Naive thymus-derived CD4-positive, alpha-beta T cell (primary cell): ENCODE data around the gene C19orf44. TPM values are rescaled to one million over a fixed set of nuclear protein-coding genes. Genes with fewer than 3 reads are reported as not detected.
"Not testable (repeated sequence)": the region's sequence is repeated elsewhere in the genome, so short reads cannot be mapped to it uniquely, and the experiment has no call there.

Experiments used
- ATAC-seq: fragments of 150-1000 bp; cut with Tn5 transposase; 2 replicates; pipeline ENCODE4 v1.10.0; 2021; ENCODE audit warnings: mild to moderate bottlenecking, moderate library complexity
- CTCF ChIA-PET: fragments of 350-600 bp; sonication (Branson Sonifier 250); formaldehyde crosslinking; loops from one replicate; lab custom pipeline; 2021; ENCODE audit warnings: antibody characterized with exemption; lab: Charles Lee
- POLR2A ChIA-PET: fragments of 350-600 bp; sonication (Branson Sonifier 250); formaldehyde crosslinking; loops from one replicate; lab custom pipeline; 2021; ENCODE audit warnings: antibody characterized with exemption, inconsistent platforms; lab: Charles Lee
- DNase-seq, 9 donors: peaks; one replicate each; pipeline versions ENCODE4 v3.0.0 to v3.0.0-alpha.2; 2020 to 2022; ENCODE audit warnings: mixed read lengths in 1 of 9
- H3K27ac ChIP-seq: one replicate; pipeline ENCODE4 v1.7.0; 2013; ENCODE audit warnings: mild to moderate bottlenecking, low read depth, low read length, moderate library complexity
- H3K27me3 ChIP-seq, 2 donors: one replicate each; pipeline ENCODE4 v1.7.0; 2013; ENCODE audit warnings: low read length in 2 of 2, mild to moderate bottlenecking in 2 of 2, moderate library complexity in 2 of 2; ENCODE audit not compliant: control insufficient read depth in 2 of 2, insufficient read depth in 2 of 2
- H3K36me3 ChIP-seq, 3 experiments: 1 replicate in 2 of 3; 2 replicates in 1 of 3; pipeline ENCODE4 v1.7.0; 2013; ENCODE audit warnings: low read length in 3 of 3, mild to moderate bottlenecking in 3 of 3, moderate library complexity in 1 of 3; ENCODE audit not compliant: insufficient read depth in 3 of 3, control insufficient read depth in 2 of 3
- H3K4me1 ChIP-seq, 2 donors: one replicate each; pipeline ENCODE4 v1.7.0; 2013; ENCODE audit warnings: low read length in 2 of 2, mild to moderate bottlenecking in 2 of 2, moderate library complexity in 1 of 2; ENCODE audit not compliant: control insufficient read depth in 2 of 2, insufficient read depth in 2 of 2
- H3K4me3 ChIP-seq: 2 replicates; pipeline ENCODE4 v1.7.0; 2013; ENCODE audit warnings: mild to moderate bottlenecking, low read length
- H3K9me3 ChIP-seq, 3 experiments: 1 replicate in 2 of 3; 2 replicates in 1 of 3; pipeline ENCODE4 v1.7.0; 2013; ENCODE audit warnings: low read length in 3 of 3; ENCODE audit not compliant: control insufficient read depth in 2 of 3
- H3K27ac Mint-ChIP-seq, 9 donors: one replicate each; pipeline ENCODE4 v1.8.0; 2020 to 2022; ENCODE audit warnings: mixed read lengths in 9 of 9, mild to moderate bottlenecking in 8 of 9, moderate library complexity in 5 of 9, inconsistent platforms in 2 of 9
- H3K27me3 Mint-ChIP-seq, 5 donors: one replicate each; pipeline ENCODE4 v1.8.0; 2021 to 2022; ENCODE audit warnings: mixed read lengths in 5 of 5, mild to moderate bottlenecking in 1 of 5
- H3K36me3 Mint-ChIP-seq, 5 donors: one replicate each; pipeline ENCODE4 v1.8.0; 2020 to 2022; ENCODE audit warnings: mixed read lengths in 5 of 5, mild to moderate bottlenecking in 3 of 5, inconsistent platforms in 1 of 5
- H3K4me1 Mint-ChIP-seq, 7 donors: one replicate each; pipeline ENCODE4 v1.8.0; 2020 to 2022; ENCODE audit warnings: mixed read lengths in 7 of 7, mild to moderate bottlenecking in 3 of 7, inconsistent platforms in 1 of 7
- H3K4me3 Mint-ChIP-seq, 10 donors: one replicate each; pipeline ENCODE4 v1.8.0; 2020 to 2022; ENCODE audit warnings: mild to moderate bottlenecking in 10 of 10, mixed read lengths in 10 of 10, moderate library complexity in 6 of 10, inconsistent platforms in 2 of 10
- H3K9me3 Mint-ChIP-seq, 11 donors: one replicate each; pipeline ENCODE4 v1.8.0; 2020 to 2022; ENCODE audit warnings: mixed read lengths in 11 of 11, mild to moderate bottlenecking in 4 of 11, inconsistent platforms in 1 of 11, moderate library complexity in 1 of 11
- intact Hi-C, 2 donors: fragments of 100-400 bp; cut with micrococcal nuclease; formaldehyde crosslinking; loops; one replicate each; pipeline ENCODE4 v1.15.1; 2023
- polyA plus RNA-seq, 2 donors: library from polyadenylated mRNA; unstranded; fragments of 300-500 nt; fragmentation: Illumina TruSeq; gene quantifications; one replicate each; pipeline ENCODE4 v1.2.3, GENCODE V29; 2021
- total RNA-seq, 6 experiments: library from RNA in 5 of 6; stranded (reverse) in 5 of 6; gene quantifications; 1 replicate in 5 of 6; 2 replicates in 1 of 6; pipeline ENCODE4 v1.2.3 and lab custom pipeline; 2021 to 2026

Gene C19orf44
- total and polyA plus RNA-seq, 7 experiments from 2014 or later, result 1.3 to 6.0 (median 2.1) TPM

GRCh38 chr19:16482745-16483144, 13.4 kb upstream of the C19orf44 start:
- H3K27me3 ChIP-seq, result no peaks in the 10 kb centered on the region
- H3K27ac Mint-ChIP-seq, result no peak overlapping the region
- H3K9me3 Mint-ChIP-seq, result no peaks in the 10 kb centered on the region
- no peaks in the 10 kb centered on the region for H3K4me1 Mint-ChIP-seq
- H3K27ac ChIP-seq, result no peak overlapping the region
- no peaks in the 10 kb centered on the region for H3K27me3 Mint-ChIP-seq
- intact Hi-C loops, result no loop called here
- H3K36me3 Mint-ChIP-seq, result no peaks in the 10 kb centered on the region
- H3K36me3 ChIP-seq, result no peaks in the 10 kb centered on the region
- ChIA-PET POLR2A (no interaction called here), CTCF (no interaction called here)
- ATAC-seq (no peak), DNase-seq (no peak)
- H3K4me1 ChIP-seq, result no peaks in the 10 kb centered on the region
- no peak overlapping the region for H3K4me3 Mint-ChIP-seq
- no peak overlapping the region for H3K4me3 ChIP-seq
- no peaks in the 10 kb centered on the region for H3K9me3 ChIP-seq

- POLR2A ChIA-PET, H3K4me3 Mint-ChIP-seq, H3K36me3 Mint-ChIP-seq, H3K9me3 ChIP-seq, H3K4me1 Mint-ChIP-seq, H3K27me3 Mint-ChIP-seq, H3K27ac ChIP-seq, H3K4me1 ChIP-seq, H3K4me3 ChIP-seq, H3K27ac Mint-ChIP-seq, ATAC-seq, H3K27me3 ChIP-seq, H3K36me3 ChIP-seq, intact Hi-C loops, DNase-seq, H3K9me3 Mint-ChIP-seq: not testable (repeated sequence)
- CTCF ChIA-PET, result interaction anchor here (0.7 kb wide), 1 partner anchor 738 kb away, joined by 5 read pairs; no protein-coding TSS in a partner anchor
Measured at GRCh38 chr19:16486476-16486875, 9.7 kb upstream of the C19orf44 start.

GRCh38 chr19:16496613-16496983, 404 bp downstream of the C19orf44 start:
- intact Hi-C loops, result loop anchor here (1.0 to 10.0 kb wide), 11 partner anchors 24 to 1117 kb away; partner anchors contain the start of genes CHERP (in 2 of the 2), DDA1 (in 2 of the 2), MED26 (in 2 of the 2) and MRPL34 (in 2 of the 2)
- Histone ChIP-seq H3K4me1 (peaks cover 0 to 4% of the 10 kb centered on the region in 2 donors), H3K27me3 (no peaks in the 10 kb centered on the region), H3K9me3 (no peaks in the 10 kb centered on the region), H3K27ac (peak overlapping the region; percentile 72), H3K36me3 (no peaks in the 10 kb centered on the region), H3K4me3 (peak overlapping the region; percentile 90)
- CTCF ChIA-PET, result no interaction called here
- ATAC-seq (no peak), DNase-seq (no peak)
- H3K27ac Mint-ChIP-seq, result peak overlapping the region; percentile 74 to 98 (median 87)
- no peaks in the 10 kb centered on the region for H3K9me3 Mint-ChIP-seq
- H3K4me1 Mint-ChIP-seq, result peaks cover 10 to 23% (median 19%) of the 10 kb centered on the region in 7 donors
- POLR2A ChIA-PET, result interaction anchor here (0.6 to 1.7 kb wide), 5 partner anchors 26 to 902 kb away, joined by 3 to 6 read pairs (median 3); no protein-coding TSS in a partner anchor
- peaks cover 0 to 7% (median 5%) of the 10 kb centered on the region in 5 donors for H3K36me3 Mint-ChIP-seq
- no peaks in the 10 kb centered on the region for H3K27me3 Mint-ChIP-seq
- peak overlapping the region; percentile 86 to 98 (median 94) for H3K4me3 Mint-ChIP-seq

- ChIA-PET POLR2A (interaction anchor here (1.0 to 1.6 kb wide), 2 partner anchors 70 to 126 kb away, joined by 3 read pairs; no protein-coding TSS in a partner anchor), CTCF (no interaction called here)
- ATAC-seq (no peak), DNase-seq (no peak)
- H3K27me3 Mint-ChIP-seq, result no peaks in the 10 kb centered on the region
- H3K27ac Mint-ChIP-seq, result peak overlapping the region in 4 of 9 donors; percentile 8 to 91 (median 30)
- Histone ChIP-seq H3K27me3 (no peaks in the 10 kb centered on the region), H3K36me3 (no peaks in the 10 kb centered on the region), H3K27ac (peak overlapping the region; percentile 72), H3K9me3 (no peaks in the 10 kb centered on the region), H3K4me3 (no peak overlapping the region), H3K4me1 (peaks cover 0 to 4% of the 10 kb centered on the region in 2 donors)
- peaks cover 0 to 7% (median 5%) of the 10 kb centered on the region in 5 donors for H3K36me3 Mint-ChIP-seq
- no peaks in the 10 kb centered on the region for H3K9me3 Mint-ChIP-seq
- H3K4me3 Mint-ChIP-seq, result peak overlapping the region; percentile 40 to 98 (median 92)
- intact Hi-C loops, result loop anchor here (5.0 to 10.0 kb wide), 3 partner anchors 505 to 810 kb away; partner anchors contain the start of genes DDA1 (in 2 of the 2), MRPL34 (in 2 of the 2) and ABHD8 (in 1 of the 2)
- peaks cover 10 to 23% (median 19%) of the 10 kb centered on the region in 7 donors for H3K4me1 Mint-ChIP-seq
Measured at GRCh38 chr19:16497042-16497441, 848 bp downstream of the C19orf44 start.

GRCh38 chr19:16497837-16498236, 1.6 kb downstream of the C19orf44 start:
- intact Hi-C loops, result loop anchor here (5.0 to 10.0 kb wide), 3 partner anchors 504 to 809 kb away; partner anchors contain the start of genes DDA1 (in 2 of the 2), MRPL34 (in 2 of the 2) and ABHD8 (in 1 of the 2)
- Histone ChIP-seq H3K27ac (no peak overlapping the region), H3K9me3 (no peaks in the 10 kb centered on the region), H3K4me1 (peaks cover 0 to 4% of the 10 kb centered on the region in 2 donors), H3K36me3 (peaks cover 0 to 2% (median 0%) of the 10 kb centered on the region in 3 experiments), H3K4me3 (no peak overlapping the region), H3K27me3 (no peaks in the 10 kb centered on the region)
- Mint-ChIP-seq H3K27ac (peak overlapping the region in 1 of 9 donors; percentile 91), H3K27me3 (no peaks in the 10 kb centered on the region), H3K9me3 (no peaks in the 10 kb centered on the region), H3K4me1 (peaks cover 10 to 23% (median 19%) of the 10 kb centered on the region in 7 donors), H3K36me3 (peaks cover 0 to 10% (median 5%) of the 10 kb centered on the region in 5 donors), H3K4me3 (peak overlapping the region in 9 of 10 donors; percentile 24 to 98 (median 65))
- no peak for ATAC-seq
- POLR2A ChIA-PET, result no interaction called here
- CTCF ChIA-PET, result interaction anchor here (0.7 kb wide), 1 partner anchor 93 kb away, joined by 3 read pairs; no protein-coding TSS in a partner anchor
- DNase-seq, result no peak

GRCh38 chr19:16504271-16504670, 8.1 kb downstream of the C19orf44 start:
- ATAC-seq (no peak), DNase-seq (no peak)
- no peaks in the 10 kb centered on the region for H3K9me3 Mint-ChIP-seq
- H3K4me1 ChIP-seq, result no peaks in the 10 kb centered on the region
- H3K9me3 ChIP-seq, result no peaks in the 10 kb centered on the region
- CTCF ChIA-PET, result no interaction called here
- H3K4me3 ChIP-seq, result no peak overlapping the region
- no peaks in the 10 kb centered on the region for H3K27me3 Mint-ChIP-seq
- no peaks in the 10 kb centered on the region for H3K27me3 ChIP-seq
- H3K4me1 Mint-ChIP-seq, result no peaks in the 10 kb centered on the region
- POLR2A ChIA-PET, result no interaction called here
- H3K36me3 Mint-ChIP-seq, result peaks cover 0 to 19% (median 5%) of the 10 kb centered on the region in 5 donors
- intact Hi-C loops, result no loop called here
- H3K36me3 ChIP-seq, result peaks cover 0 to 8% (median 0%) of the 10 kb centered on the region in 3 experiments
- H3K27ac Mint-ChIP-seq, result no peak overlapping the region
- no peak overlapping the region for H3K4me3 Mint-ChIP-seq
- H3K27ac ChIP-seq, result no peak overlapping the region
